VCaP (cell line): ENCODE results near the gene MKLN1.
"Not testable (repeated sequence)": the region's sequence is repeated elsewhere in the genome, so short reads cannot be mapped to it uniquely, and the experiment has no call there.

ENCODE experiments used
- H3K27ac ChIP-seq: fragments of 450-650 bp; 2 replicates; pipeline ENCODE4 v1.5.1; 2017
- TF ChIP-seq, protein P1 (sequence below): fragments of 450-650 bp; conservative IDR thresholded peaks from 2 replicates; pipeline ENCODE4 v1.5.1; 2017; ENCODE audit warnings: mild to moderate bottlenecking, moderate library complexity

Gene MKLN1

GRCh38 chr7:131503639-131504038, 176.0 kb downstream of the MKLN1 start:
- TF ChIP-seq, protein P1, sequence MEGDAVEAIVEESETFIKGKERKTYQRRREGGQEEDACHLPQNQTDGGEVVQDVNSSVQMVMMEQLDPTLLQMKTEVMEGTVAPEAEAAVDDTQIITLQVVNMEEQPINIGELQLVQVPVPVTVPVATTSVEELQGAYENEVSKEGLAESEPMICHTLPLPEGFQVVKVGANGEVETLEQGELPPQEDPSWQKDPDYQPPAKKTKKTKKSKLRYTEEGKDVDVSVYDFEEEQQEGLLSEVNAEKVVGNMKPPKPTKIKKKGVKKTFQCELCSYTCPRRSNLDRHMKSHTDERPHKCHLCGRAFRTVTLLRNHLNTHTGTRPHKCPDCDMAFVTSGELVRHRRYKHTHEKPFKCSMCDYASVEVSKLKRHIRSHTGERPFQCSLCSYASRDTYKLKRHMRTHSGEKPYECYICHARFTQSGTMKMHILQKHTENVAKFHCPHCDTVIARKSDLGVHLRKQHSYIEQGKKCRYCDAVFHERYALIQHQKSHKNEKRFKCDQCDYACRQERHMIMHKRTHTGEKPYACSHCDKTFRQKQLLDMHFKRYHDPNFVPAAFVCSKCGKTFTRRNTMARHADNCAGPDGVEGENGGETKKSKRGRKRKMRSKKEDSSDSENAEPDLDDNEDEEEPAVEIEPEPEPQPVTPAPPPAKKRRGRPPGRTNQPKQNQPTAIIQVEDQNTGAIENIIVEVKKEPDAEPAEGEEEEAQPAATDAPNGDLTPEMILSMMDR = no peak
- H3K27ac ChIP-seq = peak overlapping the region; percentile 40

DNA sequence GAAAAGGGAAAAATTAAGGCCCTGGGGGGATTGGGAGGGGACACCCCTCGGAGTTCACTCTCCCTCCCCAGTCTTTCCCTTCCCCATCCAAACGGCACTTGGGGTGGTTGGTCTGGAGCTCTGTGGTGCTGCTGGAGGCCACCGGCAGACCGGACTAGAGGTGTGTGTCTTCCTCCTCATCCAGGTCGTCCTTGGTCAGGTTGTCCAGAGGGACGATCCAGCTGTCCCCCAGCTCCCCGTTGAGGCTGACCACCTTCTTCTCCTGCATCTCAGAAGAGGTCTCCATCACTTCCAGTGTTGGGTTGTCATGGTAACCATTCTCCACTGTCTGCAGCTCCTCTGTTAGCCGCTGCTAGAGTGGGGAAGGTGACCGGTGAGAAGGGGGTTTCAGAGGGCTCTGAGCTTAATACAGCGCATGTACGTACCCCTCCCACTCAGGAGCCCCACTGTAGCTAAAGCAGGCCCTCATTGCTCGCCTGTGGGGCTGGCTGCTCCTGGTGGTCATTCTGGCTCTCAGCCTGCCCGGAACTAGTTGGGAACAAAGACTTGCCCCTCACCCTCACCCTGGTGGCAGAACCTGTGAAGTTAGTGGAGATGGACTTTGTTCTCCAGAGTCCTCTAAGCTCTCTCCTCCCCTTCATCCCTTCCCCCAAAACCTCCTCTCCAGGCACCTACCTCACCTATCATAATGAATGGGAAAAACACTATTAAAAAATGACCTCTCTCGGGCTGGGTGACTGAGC, 176.7 kb downstream of the MKLN1 start:
- no peak overlapping the region for H3K27ac ChIP-seq
- TF ChIP-seq, protein P1 = no peak

DNA sequence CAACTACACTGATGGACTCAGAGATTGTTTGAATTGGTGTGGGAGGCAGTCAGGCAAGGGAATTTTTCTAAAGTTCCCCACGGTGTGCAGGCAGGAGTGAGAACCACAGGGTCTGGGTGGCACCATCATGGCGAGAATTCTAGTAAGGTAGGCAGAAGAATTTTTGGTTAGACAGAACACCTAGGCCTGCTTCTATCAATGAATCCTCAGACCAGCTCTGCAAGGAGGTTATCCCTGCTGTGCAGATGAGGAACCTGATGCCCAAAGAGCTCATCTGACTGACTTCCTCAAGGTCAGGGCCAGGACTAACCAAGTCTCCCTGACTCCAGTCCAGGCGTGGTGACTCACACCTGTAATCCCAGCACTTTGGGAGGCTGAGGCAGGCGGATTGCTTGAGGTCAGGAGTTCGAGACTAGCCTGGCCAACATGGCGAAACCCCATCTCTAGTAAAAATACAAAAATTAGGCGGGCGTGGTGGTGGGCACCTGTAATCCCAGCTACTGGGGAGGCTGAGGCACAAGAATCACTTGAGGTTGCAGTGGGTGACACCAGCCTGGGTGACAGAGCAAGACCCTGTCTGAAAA, 177.5 kb downstream of the MKLN1 start:
- H3K27ac ChIP-seq = not testable (repeated sequence)

GRCh38 chr7:131505636-131506557, 178.2 kb downstream of the MKLN1 start:
- TF ChIP-seq, protein P1 = no peak
- no peak overlapping the region for H3K27ac ChIP-seq

GRCh38 chr7:131506597-131506996, 178.9 kb downstream of the MKLN1 start:
- TF ChIP-seq, protein P1 = no peak
- no peak overlapping the region for H3K27ac ChIP-seq

- TF ChIP-seq, protein P1 = peak; percentile 99
- H3K27ac ChIP-seq = no peak overlapping the region
Observed at GRCh38 chr7:131507592-131508331, 180.1 kb downstream of the MKLN1 start.

DNA sequence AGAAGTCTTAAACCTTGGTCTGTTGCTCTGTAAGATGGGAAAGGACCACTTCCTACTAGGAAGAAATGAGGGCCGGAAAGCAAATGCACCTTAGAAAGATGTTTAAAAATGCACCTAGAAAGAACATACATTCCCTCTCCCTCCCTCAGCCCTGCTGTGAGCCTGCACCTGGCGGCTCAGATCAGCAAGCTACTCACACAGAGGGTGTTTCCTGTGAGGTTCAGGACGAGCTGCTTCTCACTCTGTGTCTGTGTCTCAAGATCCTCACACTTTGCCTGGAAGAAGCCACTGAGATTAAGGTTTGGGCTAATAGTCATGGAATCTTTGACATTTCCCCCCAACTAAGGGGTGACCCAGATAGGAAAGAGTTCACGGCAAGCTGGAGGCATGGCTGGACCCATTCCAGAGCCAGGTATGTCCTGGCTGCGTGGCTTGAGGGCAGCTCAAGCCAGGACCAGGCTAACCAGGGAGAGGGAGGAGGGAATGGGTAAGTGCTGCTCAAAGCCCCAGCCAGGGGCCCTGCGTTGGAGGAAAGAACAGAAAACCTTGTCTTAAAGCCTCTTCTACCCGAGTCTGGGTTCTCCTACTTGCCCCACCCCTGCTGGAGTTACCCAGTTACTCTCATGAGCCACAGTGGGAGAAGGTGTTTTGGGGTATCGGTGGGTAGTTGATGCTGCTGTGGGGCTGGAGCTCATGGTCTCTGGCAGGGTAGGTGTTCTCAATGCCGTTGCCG, 181.2 kb downstream of the MKLN1 start:
- TF ChIP-seq, protein P1 = no peak
- H3K27ac ChIP-seq = no peak overlapping the region
